Lower leg skin (tissue), 3 donors: ENCODE data around the gene MMP2.

Source experiments
- POLR2A ChIP-seq, 2 donors: fragments of 450-650 bp; IDR thresholded peaks; one replicate each; pipeline ENCODE4 v1.6.1; 2016 to 2017; ENCODE audit warnings: antibody characterized with exemption in 2 of 2, mild to moderate bottlenecking in 1 of 2, moderate library complexity in 1 of 2
- TF ChIP-seq, protein P1 (sequence below), 3 donors: fragments of 450-650 bp; IDR thresholded peaks; one replicate each; pipeline ENCODE4 v1.5.1; 2016; ENCODE audit warnings: antibody characterized with exemption in 3 of 3, mild to moderate bottlenecking in 3 of 3, moderate library complexity in 2 of 3

DNA sequence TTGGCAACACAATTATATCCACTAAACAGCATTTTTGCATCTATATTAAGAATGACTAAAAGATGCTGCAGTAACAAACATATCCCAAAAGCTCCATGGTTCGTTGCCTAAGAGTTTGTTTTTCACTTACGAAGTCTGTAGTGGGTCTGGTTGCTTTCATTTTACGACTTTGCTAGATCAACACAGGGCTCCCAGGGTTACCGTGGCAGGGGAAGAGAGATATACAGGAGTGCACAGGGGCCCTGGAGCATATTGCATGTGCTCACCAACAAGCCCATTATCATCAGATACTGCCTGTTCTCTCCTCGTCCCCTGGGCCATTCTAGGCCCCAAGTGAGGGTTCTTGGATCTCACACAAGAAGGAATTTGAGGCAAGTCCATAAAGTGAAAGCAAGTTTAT lies 3.1 kb upstream of the MMP2 start:
- TF ChIP-seq, protein P1, sequence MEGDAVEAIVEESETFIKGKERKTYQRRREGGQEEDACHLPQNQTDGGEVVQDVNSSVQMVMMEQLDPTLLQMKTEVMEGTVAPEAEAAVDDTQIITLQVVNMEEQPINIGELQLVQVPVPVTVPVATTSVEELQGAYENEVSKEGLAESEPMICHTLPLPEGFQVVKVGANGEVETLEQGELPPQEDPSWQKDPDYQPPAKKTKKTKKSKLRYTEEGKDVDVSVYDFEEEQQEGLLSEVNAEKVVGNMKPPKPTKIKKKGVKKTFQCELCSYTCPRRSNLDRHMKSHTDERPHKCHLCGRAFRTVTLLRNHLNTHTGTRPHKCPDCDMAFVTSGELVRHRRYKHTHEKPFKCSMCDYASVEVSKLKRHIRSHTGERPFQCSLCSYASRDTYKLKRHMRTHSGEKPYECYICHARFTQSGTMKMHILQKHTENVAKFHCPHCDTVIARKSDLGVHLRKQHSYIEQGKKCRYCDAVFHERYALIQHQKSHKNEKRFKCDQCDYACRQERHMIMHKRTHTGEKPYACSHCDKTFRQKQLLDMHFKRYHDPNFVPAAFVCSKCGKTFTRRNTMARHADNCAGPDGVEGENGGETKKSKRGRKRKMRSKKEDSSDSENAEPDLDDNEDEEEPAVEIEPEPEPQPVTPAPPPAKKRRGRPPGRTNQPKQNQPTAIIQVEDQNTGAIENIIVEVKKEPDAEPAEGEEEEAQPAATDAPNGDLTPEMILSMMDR (IDR thresholded peaks at IDR 0.05), result no peak
- no peak for TF ChIP-seq POLR2A (IDR thresholded peaks at IDR 0.05)
